Measurements from ENCODE around the gene ST6GALNAC5.

DNA sequence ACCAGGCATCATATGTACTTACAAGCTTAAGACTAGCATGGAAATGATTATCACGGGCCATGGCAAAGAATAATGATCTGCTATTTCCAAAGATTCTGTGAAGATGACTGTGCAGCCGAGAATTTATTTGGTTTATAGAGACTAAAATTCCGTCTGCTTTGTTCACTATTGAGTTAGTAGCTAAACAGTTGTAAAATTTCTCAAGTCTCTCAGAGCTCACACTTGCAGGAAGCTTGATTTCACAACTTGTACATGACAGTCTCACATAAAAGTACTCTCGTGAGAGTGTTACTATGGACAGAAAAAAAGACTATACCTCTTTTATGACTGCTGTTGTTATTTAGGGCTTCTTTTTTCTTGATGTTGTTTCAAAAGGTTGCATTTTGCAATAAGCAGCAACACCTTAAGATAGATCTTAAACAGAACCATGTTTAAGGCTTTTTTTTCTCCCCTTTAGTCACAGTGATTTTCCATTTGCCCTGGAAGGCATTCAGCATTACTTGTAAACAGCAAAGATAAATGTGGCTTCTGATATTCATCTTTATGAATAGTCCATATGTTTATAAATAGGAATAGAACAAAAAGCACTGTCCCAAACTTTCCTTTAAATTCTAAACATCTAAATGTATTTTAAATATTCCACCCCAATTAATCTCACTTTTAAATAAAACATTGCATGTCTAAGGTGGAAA, 24.8 kb downstream of the ST6GALNAC5 start:
- TF ChIP-seq, protein P1, sequence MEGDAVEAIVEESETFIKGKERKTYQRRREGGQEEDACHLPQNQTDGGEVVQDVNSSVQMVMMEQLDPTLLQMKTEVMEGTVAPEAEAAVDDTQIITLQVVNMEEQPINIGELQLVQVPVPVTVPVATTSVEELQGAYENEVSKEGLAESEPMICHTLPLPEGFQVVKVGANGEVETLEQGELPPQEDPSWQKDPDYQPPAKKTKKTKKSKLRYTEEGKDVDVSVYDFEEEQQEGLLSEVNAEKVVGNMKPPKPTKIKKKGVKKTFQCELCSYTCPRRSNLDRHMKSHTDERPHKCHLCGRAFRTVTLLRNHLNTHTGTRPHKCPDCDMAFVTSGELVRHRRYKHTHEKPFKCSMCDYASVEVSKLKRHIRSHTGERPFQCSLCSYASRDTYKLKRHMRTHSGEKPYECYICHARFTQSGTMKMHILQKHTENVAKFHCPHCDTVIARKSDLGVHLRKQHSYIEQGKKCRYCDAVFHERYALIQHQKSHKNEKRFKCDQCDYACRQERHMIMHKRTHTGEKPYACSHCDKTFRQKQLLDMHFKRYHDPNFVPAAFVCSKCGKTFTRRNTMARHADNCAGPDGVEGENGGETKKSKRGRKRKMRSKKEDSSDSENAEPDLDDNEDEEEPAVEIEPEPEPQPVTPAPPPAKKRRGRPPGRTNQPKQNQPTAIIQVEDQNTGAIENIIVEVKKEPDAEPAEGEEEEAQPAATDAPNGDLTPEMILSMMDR (conservative IDR thresholded peaks at IDR 0.05 in 1 of 2, IDR thresholded peaks at IDR 0.05 in 1 of 2; ENCODE audit: extremely low read depth in 1 of 2, insufficient read depth in 1 of 2, low read depth in 1 of 2, low read length in 2 of 2): no peak
- no peak for TF ChIP-seq EZH2 (IDR thresholded peaks at IDR 0.05; ENCODE audit: borderline replicate concordance, low read length)

Data from mammary epithelial cell (primary cell).